HEK293 (cell line): ENCODE measurements around the gene FAM107A.

Source experiments
- ZNF112 ChIP-seq: fragments of 450-650 bp; formaldehyde crosslinking; IDR thresholded peaks from 2 replicates; pipeline ENCODE4 v1.5.0; 2017; ENCODE audit warnings: missing biosample characterization, missing genetic modification characterization
- ZNF394 ChIP-seq: fragments of 450-650 bp; formaldehyde crosslinking; IDR thresholded peaks from 2 replicates; pipeline ENCODE4 v1.5.1; 2016; ENCODE audit warnings: missing biosample characterization, missing genetic modification characterization, mild to moderate bottlenecking, moderate library complexity, borderline replicate concordance
- ZNF792 ChIP-seq: fragments of 450-650 bp; formaldehyde crosslinking; IDR thresholded peaks from 2 replicates; pipeline ENCODE4 v1.5.1; 2016; ENCODE audit warnings: missing biosample characterization, missing genetic modification characterization
- TF ChIP-seq, protein P1 (sequence below): fragments of 450-650 bp; formaldehyde crosslinking; IDR thresholded peaks from 2 replicates; pipeline ENCODE4 v1.5.1; 2016; ENCODE audit warnings: missing biosample characterization, missing genetic modification characterization

DNA sequence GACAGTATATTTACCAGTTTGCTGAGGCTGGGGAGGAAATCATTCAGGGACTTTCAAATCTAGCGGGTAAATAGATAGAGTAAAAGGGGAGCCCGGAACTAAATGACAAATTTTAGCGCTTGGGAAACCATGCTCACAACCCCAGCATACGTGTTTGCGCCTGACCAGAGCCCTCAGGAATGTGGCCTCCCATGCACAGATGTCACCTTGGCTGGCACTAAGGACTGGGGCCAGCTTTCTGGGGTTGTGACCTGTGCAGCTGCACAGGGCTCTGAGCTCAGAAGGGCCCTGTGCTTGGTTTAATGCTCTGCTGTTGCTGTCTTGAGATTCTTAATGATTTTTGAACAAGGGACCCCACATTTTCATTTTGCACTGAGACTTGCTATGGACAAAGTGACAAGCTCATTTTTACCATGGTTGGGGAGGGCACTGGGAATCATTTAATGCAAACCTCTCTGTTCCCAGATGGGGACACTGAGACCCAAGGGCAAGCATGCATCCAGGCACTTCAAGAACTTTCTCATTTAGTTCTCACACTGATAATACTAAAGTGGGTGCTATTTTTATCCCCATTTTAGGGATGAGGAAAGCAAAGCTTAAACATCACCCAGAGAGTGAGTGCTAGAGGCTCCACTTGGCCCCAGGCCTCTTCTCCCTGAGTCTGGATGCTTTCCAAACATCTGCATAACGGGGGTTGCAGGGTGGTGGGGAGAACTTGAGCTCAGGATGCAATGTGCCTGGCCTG lies 44.1 kb upstream of the FAM107A start:
- TF ChIP-seq ZNF112 (tag by site-specific recombination), result no peak
- TF ChIP-seq, protein P1, sequence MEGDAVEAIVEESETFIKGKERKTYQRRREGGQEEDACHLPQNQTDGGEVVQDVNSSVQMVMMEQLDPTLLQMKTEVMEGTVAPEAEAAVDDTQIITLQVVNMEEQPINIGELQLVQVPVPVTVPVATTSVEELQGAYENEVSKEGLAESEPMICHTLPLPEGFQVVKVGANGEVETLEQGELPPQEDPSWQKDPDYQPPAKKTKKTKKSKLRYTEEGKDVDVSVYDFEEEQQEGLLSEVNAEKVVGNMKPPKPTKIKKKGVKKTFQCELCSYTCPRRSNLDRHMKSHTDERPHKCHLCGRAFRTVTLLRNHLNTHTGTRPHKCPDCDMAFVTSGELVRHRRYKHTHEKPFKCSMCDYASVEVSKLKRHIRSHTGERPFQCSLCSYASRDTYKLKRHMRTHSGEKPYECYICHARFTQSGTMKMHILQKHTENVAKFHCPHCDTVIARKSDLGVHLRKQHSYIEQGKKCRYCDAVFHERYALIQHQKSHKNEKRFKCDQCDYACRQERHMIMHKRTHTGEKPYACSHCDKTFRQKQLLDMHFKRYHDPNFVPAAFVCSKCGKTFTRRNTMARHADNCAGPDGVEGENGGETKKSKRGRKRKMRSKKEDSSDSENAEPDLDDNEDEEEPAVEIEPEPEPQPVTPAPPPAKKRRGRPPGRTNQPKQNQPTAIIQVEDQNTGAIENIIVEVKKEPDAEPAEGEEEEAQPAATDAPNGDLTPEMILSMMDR (tag by site-specific recombination), result no peak
- TF ChIP-seq ZNF792 (tag by site-specific recombination), result no peak
- no peak for TF ChIP-seq ZNF394
